GM19238 (cell line): ENCODE data around the gene SLX4IP.
A peak's percentile ranks its signal among the peaks of the same experiment; 100 is the strongest.

Source experiments
- DNase-seq: peaks from one replicate; pipeline ENCODE4 v3.0.0; 2011; ENCODE audit warnings: low spot score; ENCODE audit not compliant: insufficient read length

SLX4IP gene

DNA sequence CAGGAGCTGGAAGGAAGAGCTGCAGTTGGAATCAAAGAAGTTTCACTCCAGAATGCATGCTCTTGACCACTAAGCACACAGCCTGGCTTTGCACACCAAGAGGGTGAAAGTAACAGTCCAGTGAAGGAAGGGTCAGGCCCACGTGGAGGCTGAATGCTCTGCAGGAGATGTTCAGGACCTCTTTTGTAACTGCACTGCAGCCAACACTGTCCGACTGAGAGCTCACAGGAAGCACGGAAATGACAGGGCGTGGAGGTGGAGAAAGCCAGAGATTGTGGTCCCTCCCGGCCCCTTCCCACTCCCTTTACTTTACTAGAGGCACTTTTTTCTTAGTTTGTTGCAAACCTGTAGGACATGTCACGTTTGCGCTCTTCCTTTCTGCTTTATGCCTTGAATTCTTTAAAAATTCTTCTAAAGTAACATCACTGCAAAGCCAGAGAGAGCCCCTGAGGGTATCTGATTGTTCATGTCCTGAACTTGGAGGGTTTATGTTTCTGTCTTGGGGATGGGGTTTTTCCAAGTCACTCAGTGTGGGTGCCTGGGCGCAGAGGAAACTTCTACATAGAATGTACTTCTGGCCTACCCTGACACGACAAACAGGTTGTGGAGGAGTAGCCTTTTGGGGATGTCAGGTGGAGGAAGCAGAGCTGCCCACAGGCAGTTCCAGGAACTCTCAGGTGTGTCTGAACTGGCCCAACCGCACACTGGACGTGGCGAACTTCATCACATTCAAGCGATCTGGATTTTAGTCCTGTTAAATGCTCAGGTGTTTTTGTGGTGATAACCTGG, 197.8 kb downstream of the SLX4IP start:
- DNase-seq: no peak

DNA sequence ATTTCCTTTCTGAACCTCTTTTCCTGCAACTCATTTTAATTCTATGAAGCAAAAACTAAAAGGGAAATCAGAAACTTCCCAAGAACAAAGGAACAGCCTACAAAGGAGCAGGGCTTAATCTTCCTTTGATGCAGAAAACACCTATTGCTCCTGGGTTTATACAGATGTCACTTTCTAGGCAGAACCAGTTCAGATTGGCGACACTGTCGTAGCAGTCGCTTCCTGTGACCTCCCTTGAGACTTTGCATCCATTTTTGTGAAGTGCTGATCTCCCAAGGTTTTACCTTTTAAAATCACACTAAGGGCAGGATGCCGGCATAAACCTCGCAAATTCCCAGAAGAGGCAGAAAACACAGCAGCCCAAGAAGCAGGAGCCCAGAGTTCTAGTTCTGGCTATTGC, 198.6 kb downstream of the SLX4IP start:
- DNase-seq: no peak

DNA sequence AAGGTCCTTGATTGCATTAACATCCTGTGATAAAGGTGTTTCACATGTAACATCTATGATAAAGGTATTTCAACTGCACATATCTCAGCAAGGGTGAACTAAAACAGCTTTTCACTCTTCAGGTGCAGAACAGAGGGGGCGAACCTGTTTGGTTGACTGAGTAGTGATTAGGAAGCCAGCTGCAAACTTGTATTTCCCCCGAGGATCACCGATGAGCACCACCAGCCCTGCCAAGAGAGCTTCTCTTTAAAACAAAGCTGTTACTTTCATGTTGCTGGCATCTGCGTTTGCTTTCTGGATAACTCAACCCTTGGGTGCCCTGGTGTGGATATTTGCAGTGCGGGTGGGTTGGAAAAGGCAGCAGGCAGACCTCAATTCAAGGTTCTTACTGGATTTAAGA, 199.1 kb downstream of the SLX4IP start:
- DNase-seq: no peak

DNA sequence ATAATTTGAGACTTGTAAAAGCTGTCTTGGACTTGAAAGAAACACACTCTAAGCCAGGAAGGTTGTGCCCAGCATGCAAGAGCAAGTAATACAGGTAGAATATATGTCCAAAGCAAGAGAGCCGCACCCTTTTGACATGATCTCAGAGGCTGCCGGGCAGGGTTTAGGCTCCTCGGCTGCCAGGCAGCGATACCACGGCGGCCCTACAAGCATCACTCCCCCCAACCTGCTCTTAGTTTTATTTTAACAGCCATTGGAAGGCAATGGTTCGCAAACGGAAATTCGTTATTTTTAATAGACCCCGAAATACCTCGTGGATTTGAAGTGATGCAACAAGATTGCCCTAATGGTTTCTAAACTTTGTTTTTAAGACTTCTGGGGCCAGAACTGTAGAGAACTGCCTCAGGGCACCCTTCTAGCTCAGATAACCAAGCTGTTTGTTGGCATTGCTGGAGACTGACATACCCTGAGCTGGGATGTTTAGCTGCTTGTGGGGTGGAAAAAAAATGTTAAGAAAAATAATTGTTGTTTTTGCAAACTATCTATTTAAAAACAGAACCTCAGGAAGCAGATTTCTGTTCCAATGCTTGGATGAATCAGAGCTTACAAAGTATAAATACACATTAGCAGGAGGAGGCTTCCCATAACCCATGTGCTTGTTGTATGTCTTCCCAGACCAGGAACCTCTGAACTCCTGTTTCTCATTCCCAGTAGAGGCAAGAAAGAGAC, 199.7 kb downstream of the SLX4IP start:
- DNase-seq: no peak

- no peak for DNase-seq
Measured at GRCh38 chr20:10635476-10636208, 200.5 kb downstream of the SLX4IP start.

- DNase-seq: no peak
Measured at GRCh38 chr20:10636326-10636818, 201.3 kb downstream of the SLX4IP start.

DNA sequence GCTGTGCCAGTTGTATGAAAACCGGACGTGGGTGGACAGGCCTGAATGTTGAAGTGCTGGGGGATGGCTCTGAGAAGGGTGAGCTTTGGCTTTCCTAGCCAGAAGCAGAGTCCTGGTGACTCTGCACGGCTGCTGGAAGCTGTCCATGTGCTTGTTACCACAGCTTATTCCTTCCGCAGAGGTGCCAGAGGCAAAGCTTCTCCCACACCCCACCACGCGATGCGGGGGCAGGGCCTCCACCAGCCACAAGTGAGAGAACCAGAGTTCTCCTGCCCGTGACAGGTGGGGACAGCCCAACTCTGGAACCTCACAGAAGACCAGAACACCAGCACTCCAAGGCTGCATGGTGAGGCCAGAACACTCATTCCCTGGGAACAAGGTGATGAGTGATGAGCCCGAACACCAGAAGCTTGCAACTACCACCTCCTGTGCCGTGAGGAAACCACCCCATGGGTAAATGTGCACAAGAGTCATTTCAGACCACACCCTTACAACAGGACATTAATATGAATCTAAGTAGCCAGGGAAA, 202.0 kb downstream of the SLX4IP start:
- DNase-seq: no peak

DNA sequence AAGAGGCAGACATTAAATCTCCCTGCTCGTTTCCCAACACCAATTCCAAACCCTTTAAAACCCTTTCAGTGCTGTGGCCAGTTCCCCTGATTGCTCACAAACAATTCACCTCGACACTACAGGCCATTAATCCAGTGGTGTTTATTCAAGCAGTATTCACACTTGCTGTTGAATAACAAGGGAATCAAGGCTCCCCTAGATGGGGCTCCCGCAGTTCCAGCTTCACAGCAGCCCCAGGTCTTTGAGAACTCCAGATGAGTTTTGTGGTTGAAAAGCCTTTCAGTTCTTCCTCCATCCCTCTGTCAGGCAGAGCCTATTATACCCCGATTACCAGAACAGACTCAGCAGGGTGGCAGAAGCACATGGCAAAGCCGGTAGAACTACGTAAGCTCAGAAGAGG, 202.5 kb downstream of the SLX4IP start:
- DNase-seq: no peak

- no peak for DNase-seq
Measured at GRCh38 chr20:10639077-10639736, 204.1 kb downstream of the SLX4IP start.

DNA sequence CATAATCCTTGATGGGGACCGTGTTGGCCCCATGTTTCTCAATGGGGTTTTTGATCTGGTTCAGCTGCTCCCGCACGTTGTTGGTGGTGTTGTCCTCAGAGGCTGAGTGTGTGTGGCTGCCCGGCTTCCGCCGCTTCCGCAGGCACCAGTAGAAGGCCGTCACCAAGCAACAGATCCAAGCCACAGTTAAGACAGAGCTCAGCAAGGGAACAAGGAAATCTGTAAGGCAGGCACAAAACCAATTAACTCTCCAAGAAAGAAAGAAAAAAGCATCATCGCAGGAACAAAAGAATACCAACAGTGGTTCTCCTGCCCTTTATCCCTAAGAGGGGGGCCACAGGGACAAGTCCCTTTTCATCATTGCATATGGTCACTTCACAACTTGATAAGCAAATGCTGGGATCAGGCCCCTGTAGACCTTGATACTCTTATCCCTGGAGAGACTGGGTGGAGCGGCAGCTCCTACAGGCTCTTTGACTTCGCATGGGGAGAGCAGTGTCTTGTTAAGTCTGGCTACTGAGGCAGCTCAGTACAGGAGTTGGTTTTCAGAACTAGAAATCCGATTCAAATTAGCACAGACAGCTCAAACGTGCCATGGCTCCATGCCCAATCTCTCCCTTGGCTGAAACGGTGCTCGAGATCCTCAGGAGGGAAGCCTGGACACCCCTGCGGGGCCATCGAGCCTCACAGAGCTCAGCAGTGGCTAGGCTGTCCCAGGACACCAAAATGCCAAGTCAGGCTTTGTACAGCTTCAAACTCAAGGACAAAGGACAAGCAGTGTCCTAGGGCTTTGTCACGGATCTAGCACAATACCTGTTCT, 204.8 kb downstream of the SLX4IP start:
- DNase-seq: no peak

- no peak for DNase-seq
Measured at GRCh38 chr20:10640897-10641296, 205.8 kb downstream of the SLX4IP start.

- no peak for DNase-seq
Measured at GRCh38 chr20:10641467-10641866, 206.4 kb downstream of the SLX4IP start.

DNA sequence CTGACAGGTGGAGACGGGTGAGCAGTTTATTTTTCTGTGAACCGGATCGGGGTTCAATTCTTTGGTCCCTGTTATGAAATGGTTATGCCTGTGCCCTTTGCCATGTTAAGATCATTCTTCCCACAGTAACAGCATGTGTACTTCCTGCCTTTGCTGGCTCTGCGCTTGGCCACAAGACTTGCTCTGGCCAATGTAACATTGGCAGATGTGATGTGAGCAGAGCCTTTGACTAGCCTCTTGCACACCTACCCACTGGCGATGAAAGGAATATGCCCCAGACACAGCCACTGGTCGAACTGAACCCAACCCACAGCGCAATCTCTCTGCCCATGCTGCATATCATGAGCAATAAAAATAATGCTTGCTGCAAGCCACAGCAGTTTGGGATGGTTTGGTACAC, 206.8 kb downstream of the SLX4IP start:
- DNase-seq: no peak

- DNase-seq: no peak
Measured at GRCh38 chr20:10642856-10643559, 207.9 kb downstream of the SLX4IP start.

DNA sequence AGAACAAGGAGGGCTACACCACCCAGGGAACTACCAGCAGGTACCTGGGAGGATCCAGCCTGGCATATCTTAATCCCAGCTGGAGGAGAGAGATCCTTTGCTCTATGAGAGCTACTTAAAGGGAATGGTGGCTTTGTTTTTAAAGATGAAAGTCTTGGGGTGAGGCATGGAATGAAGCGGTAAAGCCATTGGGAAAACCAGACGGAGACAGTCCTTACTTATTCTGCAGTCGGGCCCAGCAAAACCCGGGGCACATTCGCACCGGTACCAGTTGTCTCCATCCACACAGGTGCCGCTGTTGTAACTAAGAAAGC, 208.4 kb downstream of the SLX4IP start:
- no peak for DNase-seq

DNA sequence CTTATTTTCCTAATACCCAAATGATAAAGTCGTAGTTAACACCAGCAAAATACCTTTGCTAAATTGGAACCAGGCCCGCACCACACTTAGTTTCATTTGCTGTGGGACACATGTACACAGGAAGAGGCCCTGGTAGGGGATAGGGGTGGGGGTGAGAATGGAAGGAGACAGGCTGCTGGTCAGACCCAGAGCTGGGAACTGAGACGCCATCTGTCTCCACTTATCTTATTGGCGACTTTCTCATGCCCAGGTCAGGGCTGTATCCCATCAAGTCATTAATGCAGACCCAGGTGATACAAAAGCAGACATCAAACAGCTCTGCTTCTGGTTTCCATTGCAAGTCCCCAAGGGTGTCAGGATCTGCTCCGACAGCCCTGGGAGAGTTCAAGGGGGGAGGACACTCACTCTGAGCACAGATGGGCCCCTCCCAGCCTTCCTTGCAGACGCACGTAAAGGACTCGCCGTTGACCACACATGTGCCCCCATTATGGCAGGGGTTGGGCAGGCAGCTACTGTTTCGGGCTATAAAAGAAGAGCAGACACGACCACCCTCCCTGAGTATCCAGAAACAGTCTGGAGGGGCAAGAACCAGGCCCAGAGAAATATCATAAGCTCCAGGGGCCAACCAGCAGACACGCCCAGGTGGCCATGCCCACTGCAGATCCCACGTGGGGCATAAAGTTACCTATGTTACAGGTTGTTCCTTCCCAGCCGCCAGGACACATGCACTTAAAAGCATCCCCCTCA, 209.5 kb downstream of the SLX4IP start:
- DNase-seq: peak; percentile 10

DNA sequence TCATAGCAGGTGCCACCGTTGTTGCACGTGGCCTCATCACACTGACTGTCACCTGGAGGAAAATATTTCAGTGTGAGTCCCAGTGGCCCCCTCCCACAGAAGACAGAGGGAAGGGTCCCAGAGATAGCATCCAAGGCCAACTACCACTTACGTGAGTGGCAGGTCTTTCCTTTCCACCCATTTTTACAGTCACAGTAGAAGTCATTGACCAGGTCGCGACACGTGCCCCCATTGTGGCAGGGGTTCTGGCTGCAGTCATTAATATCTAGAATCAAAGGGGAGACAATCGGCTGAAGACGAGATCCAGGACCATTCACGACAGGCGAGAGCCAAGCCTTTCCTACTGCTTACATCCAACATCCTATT, 210.1 kb downstream of the SLX4IP start:
- DNase-seq: no peak

DNA sequence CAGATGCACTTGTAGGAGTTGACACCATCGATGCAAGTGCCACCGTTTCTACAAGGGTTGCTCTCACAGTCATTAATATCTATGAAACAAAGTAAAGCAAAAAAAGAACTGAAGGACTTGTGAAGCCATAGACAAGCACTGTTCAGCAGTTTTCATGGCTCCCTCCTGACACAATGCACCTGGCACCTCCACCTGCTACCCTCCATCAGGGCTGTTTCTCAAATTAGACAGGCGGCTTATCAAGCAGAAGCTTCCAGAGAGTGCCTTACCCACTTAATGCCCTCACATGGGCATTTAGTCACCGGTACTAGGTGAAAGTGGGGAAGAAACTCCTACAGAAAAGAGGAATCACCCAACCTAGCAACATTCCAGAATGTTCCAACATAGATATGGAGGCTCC, 210.9 kb downstream of the SLX4IP start:
- no peak for DNase-seq

- DNase-seq: no peak
Measured at GRCh38 chr20:10646886-10647420, 211.8 kb downstream of the SLX4IP start.
